GM15510 (cell line): ENCODE measurements around the gene XRCC1.

Experiments
- POLR2A ChIP-seq: IDR thresholded peaks from 3 replicates; pipeline ENCODE4 v1.6.1; 2011; ENCODE audit warnings: borderline replicate concordance; ENCODE audit not compliant: insufficient read length; ENCODE audit errors: extremely low read depth

The XRCC1 gene

DNA sequence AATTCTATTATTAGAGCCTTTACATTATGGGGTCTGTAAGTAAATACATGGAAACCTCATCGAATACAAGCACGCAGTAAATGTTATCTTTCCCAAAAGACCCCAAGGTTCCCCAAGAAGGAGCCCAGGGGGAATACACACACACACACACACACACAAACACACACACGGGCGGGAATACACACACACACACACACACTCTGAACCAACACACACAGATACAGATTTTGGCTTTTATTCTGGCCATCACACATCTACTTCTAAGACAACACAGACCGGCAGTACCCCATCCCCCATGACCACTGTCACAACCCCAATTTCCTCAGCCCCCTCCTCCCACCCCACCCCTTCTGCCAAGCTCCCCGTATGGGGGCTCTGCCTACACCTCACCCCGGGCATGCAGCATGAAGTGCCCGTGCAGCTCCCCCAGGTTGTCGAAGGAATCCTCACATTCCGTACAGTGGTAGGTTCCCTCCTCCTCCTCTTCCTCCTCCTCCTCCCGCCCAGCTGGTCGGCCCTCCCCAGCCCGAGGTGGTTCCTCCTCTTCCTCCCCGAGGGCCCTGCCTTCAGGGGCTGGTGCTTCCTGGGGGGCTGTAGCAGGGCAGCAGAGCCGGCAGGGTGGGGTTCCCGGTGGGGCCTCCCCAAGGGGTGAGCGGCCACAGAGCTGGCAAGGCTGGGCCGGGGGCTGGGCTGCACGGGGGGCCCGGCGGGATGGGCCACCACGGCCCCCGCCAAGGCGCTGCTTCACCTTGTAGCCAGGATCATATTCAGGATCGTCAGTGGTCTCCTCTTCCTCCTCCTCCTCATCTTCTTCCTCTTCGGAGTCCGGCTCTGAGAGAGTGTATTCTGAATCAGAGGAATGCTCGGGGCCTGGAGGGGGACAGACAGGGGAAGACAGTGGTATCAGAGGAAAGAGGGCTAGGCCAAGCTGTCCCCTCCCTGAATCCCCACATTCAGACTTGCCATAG is 32.2 kb upstream of the XRCC1 start:
- no peak for TF ChIP-seq POLR2A

DNA sequence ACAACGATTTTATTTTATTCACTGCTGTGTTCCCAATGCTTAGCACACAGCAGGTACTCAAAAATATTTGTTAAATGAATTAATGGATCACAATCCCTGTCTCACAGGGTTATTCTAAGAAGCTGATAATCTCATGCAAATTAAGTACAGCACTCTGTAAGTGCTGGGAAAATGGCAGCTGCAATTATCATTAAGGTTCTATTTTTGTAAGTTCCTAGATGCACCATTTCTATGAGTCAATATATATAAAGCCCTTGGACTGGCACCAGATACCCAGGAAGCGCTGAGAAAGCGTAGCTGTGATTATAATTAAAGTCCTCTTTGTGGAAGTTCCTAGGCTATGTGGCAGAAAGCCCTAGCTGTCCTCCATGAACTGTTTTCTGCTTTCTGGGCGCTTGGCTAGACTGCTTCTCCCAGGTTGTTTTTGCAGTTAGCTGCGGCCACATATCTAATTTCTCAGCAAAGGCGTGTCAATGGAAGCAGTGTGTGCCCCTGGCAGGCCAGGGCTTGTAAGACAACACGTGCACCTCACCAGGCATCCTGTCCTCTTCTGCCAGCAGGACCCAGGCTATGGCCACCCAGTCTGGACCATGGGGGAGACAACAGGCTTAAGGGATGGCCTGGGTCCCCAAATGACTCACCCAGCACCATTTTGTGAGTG is 31.4 kb upstream of the XRCC1 start:
- no peak for TF ChIP-seq POLR2A

DNA sequence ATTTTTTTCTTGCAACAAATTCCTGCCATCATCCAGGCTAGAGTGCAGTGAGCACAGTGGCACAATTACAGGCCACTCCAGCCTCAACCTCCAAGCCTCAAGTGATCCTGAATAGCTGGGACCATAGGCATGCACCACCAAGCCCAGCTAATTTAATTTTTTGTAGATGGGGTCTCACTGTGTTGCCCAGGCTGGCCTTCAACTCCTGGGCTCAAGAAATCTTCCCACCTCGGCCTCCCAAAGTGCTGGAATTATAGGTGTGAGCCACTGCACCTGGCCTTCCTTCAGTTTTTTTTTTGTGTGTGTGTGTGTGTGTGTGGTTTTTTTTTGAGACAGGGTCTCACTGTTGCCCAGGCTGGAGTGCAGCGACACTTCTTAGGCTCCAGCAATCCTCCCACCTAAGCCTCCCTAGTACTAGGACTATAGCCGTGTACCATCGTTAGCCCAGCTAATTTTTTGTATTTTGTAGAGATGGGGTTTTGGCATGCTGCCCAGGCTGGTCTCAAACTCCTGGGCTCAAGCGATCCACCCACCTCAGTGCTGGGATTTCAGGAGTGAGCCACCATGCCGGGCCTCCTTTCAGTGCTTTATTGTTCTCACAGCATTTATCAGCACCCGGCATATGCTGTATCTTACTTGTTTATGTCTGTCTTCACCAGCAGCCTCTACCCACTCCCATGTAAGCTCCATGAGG is 30.7 kb upstream of the XRCC1 start:
- TF ChIP-seq POLR2A: no peak

- no peak for TF ChIP-seq POLR2A
These were observed 24.4 kb upstream of the XRCC1 start for GRCh38 chr19:43599635-43600295.

- no peak for TF ChIP-seq POLR2A
These were observed 23.3 kb upstream of the XRCC1 start for GRCh38 chr19:43598445-43599240.

DNA sequence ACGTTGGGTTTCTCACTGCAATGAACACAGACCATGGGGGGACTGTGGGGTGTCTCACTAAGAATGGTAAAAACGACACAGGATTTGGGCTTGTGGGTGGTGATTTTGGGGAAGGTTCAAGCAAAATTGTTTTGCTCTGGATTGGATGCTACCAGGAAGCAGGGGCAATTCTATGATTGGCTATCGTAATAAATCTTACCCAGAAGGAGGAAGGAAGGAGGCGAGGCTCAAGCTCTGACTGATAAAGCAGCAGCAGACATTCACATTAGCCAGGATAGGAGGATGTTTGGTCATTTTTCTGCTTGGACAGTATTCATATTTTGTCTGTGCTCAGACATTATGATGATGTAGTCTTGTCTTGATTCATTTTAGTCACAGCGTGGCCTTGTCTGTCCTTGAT is 22.5 kb upstream of the XRCC1 start:
- TF ChIP-seq POLR2A: no peak

DNA sequence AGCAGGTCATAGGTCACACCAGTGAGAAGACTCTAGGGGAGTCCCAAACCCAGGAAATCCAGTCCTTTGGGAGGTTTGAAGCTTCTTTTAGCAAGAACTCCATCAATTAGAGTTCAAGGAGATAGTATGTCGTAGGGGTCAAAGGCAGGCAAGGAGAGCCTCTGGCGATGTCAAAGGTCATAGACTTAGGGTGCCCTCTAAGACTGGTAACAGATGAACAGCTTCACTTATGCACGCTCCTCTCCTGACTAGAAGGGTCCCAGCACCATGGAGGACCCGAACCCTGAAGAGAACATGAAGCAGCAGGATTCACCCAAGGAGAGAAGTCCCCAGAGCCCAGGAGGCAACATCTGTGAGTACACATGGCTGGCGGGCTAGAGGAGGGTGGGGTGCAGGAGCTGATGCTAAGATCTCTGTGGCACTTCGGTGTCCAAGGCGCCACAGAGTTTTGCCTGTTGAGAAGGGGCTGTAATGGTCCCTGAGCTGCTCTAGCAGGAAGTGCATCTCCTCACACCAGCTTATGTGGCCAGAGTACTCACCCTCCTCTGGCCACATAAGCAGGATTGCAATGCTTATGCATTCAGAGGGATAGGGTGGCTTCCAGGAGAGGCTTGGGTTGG is 21.6 kb upstream of the XRCC1 start:
- no peak for TF ChIP-seq POLR2A

GRCh38 chr19:43595999-43596841 is 20.9 kb upstream of the XRCC1 start, which contains the start of the genes IRGQ and ZNF576:
Gene IRGQ (minus strand): TSS chr19:43596134. CDS start chr19:43595338, 796 bp downstream.
Gene ZNF576 (plus strand): TSS chr19:43596595. CDS start chr19:43597109, 514 bp downstream.
- peak; percentile 66 for TF ChIP-seq POLR2A

DNA sequence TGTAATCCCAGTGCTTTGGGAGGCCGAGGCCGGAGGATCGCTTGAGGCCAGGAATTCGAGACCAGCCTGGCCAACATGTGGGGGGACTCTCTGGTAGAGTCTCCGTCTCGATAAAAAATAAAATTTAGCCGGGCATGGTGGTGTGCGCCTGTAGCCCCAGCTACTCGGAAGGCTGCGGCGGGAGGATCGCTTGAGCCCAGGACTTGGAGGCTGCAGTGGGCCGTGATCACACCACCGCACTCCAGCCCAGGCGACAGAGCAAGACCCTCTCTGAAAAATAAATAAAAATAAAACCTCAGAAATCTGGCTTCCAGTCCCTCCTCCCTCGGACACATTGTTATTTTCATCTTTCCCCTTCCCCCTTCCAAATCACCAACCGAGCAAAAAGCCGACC is 20.3 kb upstream of the XRCC1 start:
- TF ChIP-seq POLR2A: no peak

GRCh38 chr19:43594710-43595604 is 19.6 kb upstream of the XRCC1 start:
- TF ChIP-seq POLR2A: no peak

DNA sequence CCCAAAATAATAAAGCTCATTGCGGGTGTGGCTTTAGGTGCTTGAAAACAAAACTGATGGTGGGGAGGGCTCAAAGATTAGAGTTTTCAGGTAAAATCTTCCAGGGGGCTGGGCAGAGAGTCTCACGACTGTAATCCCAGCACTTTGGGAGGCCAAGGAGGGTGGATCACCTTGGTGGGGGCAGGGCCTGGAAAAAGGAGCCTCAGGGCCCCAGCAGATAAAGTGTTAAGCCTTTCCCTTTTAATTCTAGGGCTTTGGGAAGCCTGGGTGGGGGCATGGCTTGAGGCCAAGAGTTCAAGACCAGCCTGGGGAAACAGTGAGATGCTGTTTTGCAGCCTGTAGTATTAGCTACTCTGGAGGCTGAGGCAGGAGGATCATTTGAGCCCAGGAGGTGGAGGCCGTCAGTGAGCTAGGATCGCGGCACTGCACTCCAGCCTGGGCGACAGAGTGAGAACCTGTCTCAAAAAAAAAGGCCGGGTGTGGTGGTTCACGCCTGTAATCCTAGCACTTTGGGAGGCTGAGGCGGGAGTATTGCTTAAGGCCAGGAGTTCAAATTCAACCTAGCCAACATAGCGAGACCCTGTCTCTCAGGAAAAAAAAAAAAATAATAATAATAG is 18.9 kb upstream of the XRCC1 start:
- no peak for TF ChIP-seq POLR2A

- TF ChIP-seq POLR2A: no peak
These were observed 17.5 kb upstream of the XRCC1 start for GRCh38 chr19:43592800-43593350.
